Cortex of kidney (tissue), 1 donor: ENCODE measurements around the gene HES7.
"Not testable (repeated sequence)": the region's sequence is repeated elsewhere in the genome, so short reads cannot be mapped to it uniquely, and the experiment has no call there.

ENCODE experiments used
- DNase-seq: peaks from one replicate; lab custom pipeline; 2025; lab: John Stamatoyannopoulos, UW

The HES7 gene

GRCh38 chr17:8100763-8101162 is 23.1 kb downstream of the HES7 start:
- no peak for DNase-seq

GRCh38 chr17:8100111-8100510 is 23.8 kb downstream of the HES7 start:
- DNase-seq, result no peak

- no peak for DNase-seq
Measured at GRCh38 chr17:8096541-8096940, 27.4 kb downstream of the HES7 start.

GRCh38 chr17:8095361-8095760 is 28.5 kb downstream of the HES7 start:
- DNase-seq, result no peak

GRCh38 chr17:8091033-8091687 is 32.7 kb downstream of the HES7 start:
- DNase-seq, result no peak

- no peak for DNase-seq
Measured at GRCh38 chr17:8089728-8090127, 34.2 kb downstream of the HES7 start.

- no peak for DNase-seq
Measured at GRCh38 chr17:8087952-8088230, 36.0 kb downstream of the HES7 start.

GRCh38 chr17:8087075-8087951 is 36.6 kb downstream of the HES7 start, which contains the start of gene ALOX12B:
TSS of gene ALOX12B (minus strand) at chr17:8087716. CDS start at chr17:8087442, 274 bp downstream.
- no peak for DNase-seq

- DNase-seq, result no peak
Measured at GRCh38 chr17:8084250-8084649, 39.7 kb downstream of the HES7 start.

- no peak for DNase-seq
Measured at GRCh38 chr17:8082292-8082691, 41.6 kb downstream of the HES7 start.

- DNase-seq, result no peak
Measured at GRCh38 chr17:8081876-8082275, 42.0 kb downstream of the HES7 start.

GRCh38 chr17:8080799-8081219 is 43.1 kb downstream of the HES7 start:
- no peak for DNase-seq

GRCh38 chr17:8080208-8080798 is 43.6 kb downstream of the HES7 start:
- DNase-seq, result no peak

GRCh38 chr17:8079291-8080207 is 44.4 kb downstream of the HES7 start:
- DNase-seq, result no peak

- DNase-seq, result not testable (repeated sequence)
Measured at GRCh38 chr17:8077939-8078338, 46.0 kb downstream of the HES7 start.

- no peak for DNase-seq
Measured at GRCh38 chr17:8076502-8077266, 47.2 kb downstream of the HES7 start.

- DNase-seq, result no peak
Measured at GRCh38 chr17:8075574-8076342, 48.1 kb downstream of the HES7 start.

- no peak for DNase-seq
Measured at GRCh38 chr17:8075081-8075480, 48.8 kb downstream of the HES7 start.

GRCh38 chr17:8074554-8074953 is 49.4 kb downstream of the HES7 start:
- DNase-seq, result no peak
